ENCODE results near the gene C18orf63.

The C18orf63 gene

DNA sequence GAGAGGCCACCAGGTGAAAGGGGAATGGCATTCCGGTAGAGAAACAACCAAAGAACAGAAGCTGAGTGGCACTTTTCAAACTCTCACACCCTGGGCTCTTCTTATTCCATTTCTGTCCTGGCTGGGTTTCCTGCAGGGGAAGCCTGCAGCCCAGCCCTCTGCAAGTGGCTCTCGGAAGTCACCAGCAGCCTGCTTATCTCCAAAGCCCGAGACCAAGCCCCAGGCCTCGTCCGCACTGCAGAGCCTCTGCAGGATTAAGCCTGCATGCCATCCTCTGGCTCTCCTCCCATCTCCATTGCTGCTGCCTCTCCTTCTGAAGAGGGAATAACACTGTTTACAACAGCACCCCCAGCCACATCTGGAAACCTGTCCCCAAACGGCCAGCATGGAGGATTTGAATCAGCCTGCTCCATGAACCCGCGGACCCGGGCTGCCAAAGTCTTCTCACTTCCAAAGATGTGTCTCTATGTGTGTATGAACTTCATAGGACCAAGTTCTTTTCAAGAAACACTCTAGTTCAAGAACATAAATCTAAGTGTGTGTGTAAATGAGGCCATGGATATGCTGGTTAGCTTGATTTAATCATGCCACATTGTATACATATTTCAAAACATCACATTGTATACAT lies 87.3 kb downstream of the C18orf63 start:
- TF ChIP-seq, protein P1, sequence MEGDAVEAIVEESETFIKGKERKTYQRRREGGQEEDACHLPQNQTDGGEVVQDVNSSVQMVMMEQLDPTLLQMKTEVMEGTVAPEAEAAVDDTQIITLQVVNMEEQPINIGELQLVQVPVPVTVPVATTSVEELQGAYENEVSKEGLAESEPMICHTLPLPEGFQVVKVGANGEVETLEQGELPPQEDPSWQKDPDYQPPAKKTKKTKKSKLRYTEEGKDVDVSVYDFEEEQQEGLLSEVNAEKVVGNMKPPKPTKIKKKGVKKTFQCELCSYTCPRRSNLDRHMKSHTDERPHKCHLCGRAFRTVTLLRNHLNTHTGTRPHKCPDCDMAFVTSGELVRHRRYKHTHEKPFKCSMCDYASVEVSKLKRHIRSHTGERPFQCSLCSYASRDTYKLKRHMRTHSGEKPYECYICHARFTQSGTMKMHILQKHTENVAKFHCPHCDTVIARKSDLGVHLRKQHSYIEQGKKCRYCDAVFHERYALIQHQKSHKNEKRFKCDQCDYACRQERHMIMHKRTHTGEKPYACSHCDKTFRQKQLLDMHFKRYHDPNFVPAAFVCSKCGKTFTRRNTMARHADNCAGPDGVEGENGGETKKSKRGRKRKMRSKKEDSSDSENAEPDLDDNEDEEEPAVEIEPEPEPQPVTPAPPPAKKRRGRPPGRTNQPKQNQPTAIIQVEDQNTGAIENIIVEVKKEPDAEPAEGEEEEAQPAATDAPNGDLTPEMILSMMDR (IDR thresholded peaks at IDR 0.05; ENCODE audit: borderline replicate concordance, insufficient read depth, low read depth, low read length), result no peak
- no peak overlapping the region for H3K4me3 ChIP-seq (ENCODE audit: low read depth, low read length)

DNA sequence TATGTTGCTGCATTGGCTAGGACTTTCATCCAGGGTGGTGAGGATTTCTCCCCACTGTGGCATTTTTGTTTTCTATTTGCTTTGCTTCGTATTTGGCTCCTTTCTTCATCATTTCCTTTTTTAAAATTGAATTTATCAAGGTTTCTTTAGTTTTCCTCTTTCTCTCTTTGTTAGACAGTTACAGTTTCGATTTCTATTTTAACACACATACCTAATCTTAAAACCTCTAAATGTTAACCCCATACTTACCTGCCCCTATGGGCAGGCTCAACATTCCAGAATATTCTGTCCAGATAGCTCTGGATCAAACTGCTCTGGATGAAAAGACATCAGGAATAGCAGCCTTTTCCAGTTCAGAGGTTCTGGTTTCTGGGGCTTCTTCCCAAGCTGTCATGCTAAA lies 92.2 kb downstream of the C18orf63 start:
- H3K4me3 ChIP-seq (ENCODE audit: low read depth, low read length), result no peak overlapping the region
- TF ChIP-seq, protein P1 (IDR thresholded peaks at IDR 0.05; ENCODE audit: borderline replicate concordance, insufficient read depth, low read depth, low read length), result no peak
